Endothelial cell of umbilical vein (primary cell): ENCODE data around the gene PRH1. TPM values are rescaled to one million over a fixed set of nuclear protein-coding genes. Genes with fewer than 3 reads are reported as not detected.

Experiments used
- BruUV-seq: library from RNA; stranded (reverse); fragments of 400-500 nt; replicated peaks from 2 replicates; lab custom pipeline; 2021; lab: Mats Ljungman, UMichigan
- CTCF ChIA-PET: fragments of 300-600, 350-600 bp; sonication (Branson Sonifier 250); formaldehyde crosslinking; loops from one replicate; lab custom pipeline; 2021; ENCODE audit warnings: antibody characterized with exemption, inconsistent platforms; lab: Charles Lee
- POLR2A ChIA-PET: fragments of 300-600, 350-600 bp; sonication (Branson Sonifier 250); formaldehyde crosslinking; loops from one replicate; lab custom pipeline; 2021; ENCODE audit warnings: antibody characterized with exemption, inconsistent platforms; lab: Charles Lee
- DNase-seq: peaks from one replicate; pipeline ENCODE4 v3.0.0-alpha.2; 2011; ENCODE audit warnings: low read depth, low spot score
- FAIRE-seq: peaks from 2 replicates; lab custom pipeline; 2011; peaks lifted over from hg19 to GRCh38; lab: Jason Lieb, UNC
- H2AFZ ChIP-seq: 2 replicates; pipeline ENCODE4 v1.6.0; 2012; ENCODE audit warnings: low read depth, low read length, control low read depth, inconsistent platforms
- H3K27ac ChIP-seq: 2 replicates; pipeline ENCODE4 v1.5.1; 2011; ENCODE audit warnings: low read depth, mild to moderate bottlenecking, control low read depth, low read length, moderate library complexity; ENCODE audit not compliant: insufficient read depth
- H3K27me3 ChIP-seq, 2 experiments: 2 replicates each; pipeline versions ENCODE4 v1.6.0 to v1.6.1; 2011; ENCODE audit warnings: low read length in 2 of 2, mixed read lengths in 1 of 2; ENCODE audit not compliant: control insufficient read depth in 2 of 2, insufficient read depth in 2 of 2
- H3K36me3 ChIP-seq, 2 experiments: 2 replicates in 1 of 2; 3 replicates in 1 of 2; pipeline ENCODE4 v1.5.1; 2011; ENCODE audit warnings: low read length in 2 of 2, mild to moderate bottlenecking in 1 of 2, moderate library complexity in 1 of 2; ENCODE audit not compliant: control insufficient read depth in 2 of 2, insufficient read depth in 2 of 2; ENCODE audit errors: extremely low read depth in 1 of 2
- H3K4me1 ChIP-seq: 3 replicates; pipeline ENCODE4 v1.5.1; 2011; ENCODE audit warnings: mild to moderate bottlenecking, low read length; ENCODE audit not compliant: control insufficient read depth, insufficient read depth; ENCODE audit errors: extremely low read depth
- H3K4me2 ChIP-seq: 2 replicates; pipeline ENCODE4 v1.6.1; 2011; ENCODE audit warnings: low read length, control low read depth, mixed read lengths; ENCODE audit not compliant: insufficient read depth
- H3K4me3 ChIP-seq, 3 experiments: fragments of 200-600 bp in 1 of 3; sonication (generic), shearing (Covaris generic) in 1 of 3; replicated peaks in 1 of 3; 2 replicates each; pipeline ENCODE4 v1.5.1; 2011 to 2016; ENCODE audit warnings: control low read depth in 3 of 3, low read length in 3 of 3, mild to moderate bottlenecking in 2 of 3, inconsistent platforms in 1 of 3, low read depth in 1 of 3, moderate library complexity in 1 of 3; ENCODE audit not compliant: insufficient read depth in 1 of 3
- H3K79me2 ChIP-seq: 2 replicates; pipeline ENCODE4 v1.6.0; 2012; ENCODE audit warnings: low read length, inconsistent platforms; ENCODE audit not compliant: control insufficient read depth, insufficient read depth
- H3K9ac ChIP-seq: replicated peaks from 2 replicates; pipeline ENCODE3; 2011; ENCODE audit warnings: low read length, control low read depth; ENCODE audit not compliant: insufficient read depth; ENCODE audit errors: extremely low read depth
- H3K9me1 ChIP-seq: replicated peaks from 3 replicates; pipeline ENCODE4 v1.6.0; 2011; ENCODE audit warnings: mild to moderate bottlenecking, low read length; ENCODE audit not compliant: control insufficient read depth, insufficient read depth; ENCODE audit errors: extremely low read depth
- H3K9me3 ChIP-seq: replicated peaks from 2 replicates; pipeline ENCODE4 v1.5.1; 2012; ENCODE audit warnings: low read length, inconsistent platforms; ENCODE audit not compliant: control insufficient read depth, insufficient read depth
- H4K20me1 ChIP-seq: replicated peaks from 2 replicates; pipeline ENCODE3; 2011; ENCODE audit warnings: mild to moderate bottlenecking, low read length; ENCODE audit not compliant: control insufficient read depth, insufficient read depth; ENCODE audit errors: extremely low read depth
- CTCF ChIP-seq, 2 donors: IDR thresholded peaks; 1 replicate in 1 of 2; 2 replicates in 1 of 2; pipeline ENCODE4 v1.5.1; 2011; ENCODE audit warnings: low read length in 2 of 2, mild to moderate bottlenecking in 2 of 2, moderate library complexity in 2 of 2, control low read depth in 1 of 2, inconsistent platforms in 1 of 2, low read depth in 1 of 2; ENCODE audit not compliant: insufficient read depth in 1 of 2; ENCODE audit errors: extremely low read depth in 1 of 2
- EZH2 ChIP-seq: IDR thresholded peaks from 2 replicates; pipeline ENCODE4 v1.6.1; 2012; ENCODE audit warnings: borderline replicate concordance, low read depth, mild to moderate bottlenecking, moderate library complexity, low read length, inconsistent platforms; ENCODE audit not compliant: severe bottlenecking
- FOS ChIP-seq: IDR thresholded peaks from 2 replicates; pipeline ENCODE4 v1.6.1; 2011; ENCODE audit warnings: mild to moderate bottlenecking, low read length, moderate library complexity, borderline replicate concordance; ENCODE audit not compliant: insufficient read depth
- GATA2 ChIP-seq: IDR thresholded peaks from 2 replicates; pipeline ENCODE4 v1.7.0; 2011; ENCODE audit warnings: low read depth, mild to moderate bottlenecking, moderate library complexity, mixed read lengths, low read length; ENCODE audit not compliant: insufficient read length, insufficient read depth
- JUN ChIP-seq: IDR thresholded peaks from 2 replicates; pipeline ENCODE4 v1.6.1; 2011; ENCODE audit warnings: borderline replicate concordance, low read depth; ENCODE audit not compliant: insufficient read length, insufficient read depth
- MAX ChIP-seq: IDR thresholded peaks from 2 replicates; pipeline ENCODE4 v1.6.1; 2011; ENCODE audit not compliant: insufficient read depth, insufficient read length
- MYC ChIP-seq: IDR thresholded peaks from one replicate; pipeline ENCODE4 v1.6.1; 2011; ENCODE audit warnings: mild to moderate bottlenecking, low read depth, low read length
- POLR2A ChIP-seq: IDR thresholded peaks from 2 replicates; pipeline ENCODE4 v1.6.1; 2012; ENCODE audit warnings: low read depth, mild to moderate bottlenecking, control low read depth, low read length
- POLR2AphosphoS5 ChIP-seq: IDR thresholded peaks from 2 replicates; pipeline ENCODE4 v1.6.1; 2012; ENCODE audit warnings: low read depth, mild to moderate bottlenecking, control low read depth, low read length, moderate library complexity; ENCODE audit not compliant: insufficient read depth
- dilution Hi-C: fragments of 300-500 bp; cut with MboI; formaldehyde crosslinking; loops from one replicate; pipeline ENCODE4 v1.15.0; 2019; ENCODE audit warnings: low sequenced_read_pairs; ENCODE audit not compliant: extremely low pct_ligation_motif_present
- intact Hi-C: fragments of 100-400 bp; cut with micrococcal nuclease; formaldehyde crosslinking; loops from one replicate; pipeline ENCODE4 v1.10.0; 2022
- polyA plus RNA-seq, 4 experiments: library from polyadenylated mRNA; depleted of rRNA in 3 of 4; stranded (reverse) in 3 of 4; unstranded in 1 of 4; fragments of >200 nt; gene quantifications; 2 replicates each; pipeline versions ENCODE4 v1.2.1 to v1.2.3, GENCODE V29; 2011 to 2012; ENCODE audit warnings: missing spikeins in 1 of 4
- total RNA-seq: library from RNA; stranded (reverse); gene quantifications from 2 replicates; pipeline ENCODE4 v1.2.3, GENCODE V29; 2021

PRH1 gene
- total and polyA plus RNA-seq, 2 donors (not counting 3 experiments of a cell fraction or from before 2014, with no cell fraction given), result 2.3 to 16.2 TPM

- no peaks in the 10 kb centered on the region for H3K36me3 ChIP-seq
- no peaks in the 10 kb centered on the region for H3K79me2 ChIP-seq
- H3K4me3 ChIP-seq, result no peak overlapping the region
- no peaks in the 10 kb centered on the region for H3K9me1 ChIP-seq
- H3K4me1 ChIP-seq, result no peaks in the 10 kb centered on the region
- H2AFZ ChIP-seq, result no peak overlapping the region
- intact Hi-C loops, result no loop called here
- H3K9ac ChIP-seq, result no peak overlapping the region
- H3K27me3 ChIP-seq, result no peaks in the 10 kb centered on the region
- H3K27ac ChIP-seq, result no peak overlapping the region
- no peaks in the 10 kb centered on the region for H4K20me1 ChIP-seq
- DNase-seq, result no peak
- TF ChIP-seq FOS (no peak), POLR2A (no peak), JUN (no peak), MAX (no peak), POLR2AphosphoS5 (no peak), GATA2 (no peak), MYC (no peak), CTCF (IDR thresholded peaks at IDR 0.05; ENCODE audit: extremely low read depth in 1 of 2, insufficient read depth in 1 of 2, low read depth in 1 of 2, low read length in 2 of 2) (no peak), EZH2 (no peak)
- H3K9me3 ChIP-seq, result no peaks in the 10 kb centered on the region
- dilution Hi-C loops, result no loop called here
- CTCF ChIA-PET, result no interaction called here
- no peak overlapping the region for H3K4me2 ChIP-seq
- POLR2A ChIA-PET, result no interaction called here
- no peak for FAIRE-seq
- no TSS peak for BruUV-seq
Observed at GRCh38 chr12:10900530-10900929, 16.5 kb upstream of the PRH1 start.
